ENCODE data around the gene FCMR.

FCMR gene

DNA sequence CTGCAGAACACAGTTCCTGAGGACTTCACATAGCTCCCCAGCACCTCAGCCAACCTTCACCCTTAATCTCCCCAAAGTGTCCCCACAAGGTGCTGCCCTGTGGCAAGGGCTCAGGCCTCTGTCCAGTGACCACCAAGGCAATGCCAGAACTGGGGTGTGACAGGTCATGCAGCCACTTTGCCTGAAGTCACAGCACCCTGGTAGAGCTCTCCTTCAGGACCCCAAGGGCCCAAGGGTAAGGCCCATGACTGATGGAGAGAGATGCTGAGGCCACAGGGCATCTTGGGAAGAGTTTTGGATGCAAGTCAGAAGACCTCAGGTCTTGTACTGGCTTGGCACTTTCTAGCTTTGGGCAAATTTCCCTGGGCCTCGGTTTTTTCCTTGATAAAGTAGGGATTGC lies 783 bp upstream of the FCMR start:
- no peak for DNase-seq

GRCh38 chr1:206918076-206918475 lies 3.7 kb downstream of the FCMR start:
- DNase-seq = no peak

- no peak for DNase-seq
Measured at GRCh38 chr1:206916000-206916709, 5.6 kb downstream of the FCMR start.

DNA sequence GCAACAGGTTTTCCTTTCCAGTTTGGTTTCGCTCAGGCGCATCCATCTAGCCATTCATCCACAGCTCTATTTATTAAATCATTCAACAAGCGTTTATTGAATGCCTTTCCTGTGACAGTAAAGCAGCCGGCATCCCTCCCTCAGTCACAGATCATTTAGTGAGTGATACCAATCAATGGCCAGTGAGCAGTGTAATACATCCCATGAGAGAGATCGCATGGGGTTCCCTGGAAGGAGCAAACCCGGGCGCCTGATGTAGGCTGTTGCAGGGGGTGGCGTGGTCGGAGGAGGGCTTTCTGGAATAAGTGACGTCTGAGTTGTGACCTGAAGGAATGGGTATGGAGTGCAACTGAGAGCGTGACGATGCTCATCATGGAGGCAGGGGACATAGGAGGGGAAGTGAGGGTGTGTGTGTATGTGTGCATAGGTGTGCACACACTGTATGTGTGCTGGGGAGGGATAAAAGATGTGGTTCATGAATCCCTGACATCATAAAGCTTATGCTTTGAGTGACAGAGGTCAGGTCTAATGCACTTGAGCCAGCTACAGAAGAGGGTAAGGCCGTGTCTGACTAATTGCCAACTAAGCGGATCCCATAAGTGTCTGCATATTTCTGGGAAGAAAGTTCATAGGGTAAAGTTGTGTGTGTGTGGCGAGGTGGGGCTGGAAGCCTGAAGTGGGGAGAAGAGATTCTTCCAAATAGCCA lies 6.6 kb downstream of the FCMR start:
- no peak for DNase-seq

DNA sequence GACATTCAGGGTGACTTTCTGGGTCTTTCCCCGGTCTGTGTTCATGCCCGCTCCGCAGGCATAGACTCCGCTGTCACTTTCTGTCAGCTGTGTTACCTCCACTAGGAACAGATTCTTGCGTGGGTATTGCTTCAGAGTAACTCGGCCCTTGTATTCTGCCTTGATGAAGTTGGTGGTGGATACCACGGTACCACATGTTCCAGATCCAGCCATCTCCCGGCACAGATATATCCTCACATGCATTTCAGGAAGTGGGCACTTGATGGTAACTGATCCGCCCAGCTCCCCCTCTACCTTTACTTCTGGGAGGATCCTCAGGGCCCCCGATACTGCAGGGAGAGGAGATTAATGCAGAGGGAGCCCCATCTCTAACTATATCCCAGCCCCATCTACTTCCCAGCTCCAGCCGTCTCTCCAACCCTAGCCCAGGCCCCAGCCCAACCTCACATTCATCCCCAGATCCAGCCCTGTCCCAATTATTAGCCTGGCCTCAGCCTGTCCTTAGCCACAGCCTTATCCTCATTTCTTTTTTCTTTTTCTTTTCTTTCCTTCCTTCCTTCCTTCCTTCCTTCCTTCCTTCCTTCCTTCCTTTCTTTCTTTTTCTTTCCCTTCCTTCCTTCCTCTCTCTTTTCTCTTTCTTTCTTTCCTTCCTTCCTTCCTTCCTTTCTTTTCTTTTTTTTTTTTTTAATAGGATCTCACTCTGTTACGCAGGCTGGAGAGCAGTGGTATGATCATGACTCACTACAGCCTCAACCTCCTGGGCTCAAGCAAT lies 7.8 kb downstream of the FCMR start:
- no peak for DNase-seq

DNA sequence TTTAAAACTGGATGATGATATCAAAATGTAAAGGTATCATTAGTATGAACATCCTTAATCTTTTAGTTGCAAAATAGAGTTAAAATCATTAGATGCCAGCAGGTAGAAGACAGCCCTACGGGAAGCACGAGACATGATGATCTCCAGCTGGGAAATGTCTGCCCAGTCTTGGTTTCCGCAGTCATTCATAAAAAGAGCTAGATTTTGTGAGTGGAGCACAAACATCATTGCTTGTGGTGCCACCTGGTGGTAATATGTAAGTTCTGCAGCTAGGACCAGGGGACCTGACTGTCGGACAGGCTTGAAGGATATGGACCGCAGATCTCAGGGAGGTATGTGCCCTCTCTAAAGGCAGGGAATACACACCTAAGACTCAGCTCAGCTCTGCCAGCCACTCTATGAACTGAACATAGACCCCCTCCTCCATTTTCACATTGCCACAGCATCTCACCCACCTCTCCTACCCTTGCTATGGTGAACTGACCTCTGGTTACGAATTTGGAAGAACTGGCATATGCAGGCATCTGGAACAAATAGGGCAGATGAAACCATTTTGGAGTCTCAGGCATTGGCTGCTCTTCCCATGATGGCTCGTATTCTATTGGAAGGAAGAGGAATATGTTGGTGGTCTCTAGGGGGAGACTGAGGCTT lies 9.2 kb downstream of the FCMR start:
- peak; percentile 88 for DNase-seq

GRCh38 chr1:206911064-206911663 lies 10.6 kb downstream of the FCMR start:
- peak; percentile 69 for DNase-seq

- no peak for DNase-seq
Measured at GRCh38 chr1:206909883-206910318, 11.8 kb downstream of the FCMR start.

DNA sequence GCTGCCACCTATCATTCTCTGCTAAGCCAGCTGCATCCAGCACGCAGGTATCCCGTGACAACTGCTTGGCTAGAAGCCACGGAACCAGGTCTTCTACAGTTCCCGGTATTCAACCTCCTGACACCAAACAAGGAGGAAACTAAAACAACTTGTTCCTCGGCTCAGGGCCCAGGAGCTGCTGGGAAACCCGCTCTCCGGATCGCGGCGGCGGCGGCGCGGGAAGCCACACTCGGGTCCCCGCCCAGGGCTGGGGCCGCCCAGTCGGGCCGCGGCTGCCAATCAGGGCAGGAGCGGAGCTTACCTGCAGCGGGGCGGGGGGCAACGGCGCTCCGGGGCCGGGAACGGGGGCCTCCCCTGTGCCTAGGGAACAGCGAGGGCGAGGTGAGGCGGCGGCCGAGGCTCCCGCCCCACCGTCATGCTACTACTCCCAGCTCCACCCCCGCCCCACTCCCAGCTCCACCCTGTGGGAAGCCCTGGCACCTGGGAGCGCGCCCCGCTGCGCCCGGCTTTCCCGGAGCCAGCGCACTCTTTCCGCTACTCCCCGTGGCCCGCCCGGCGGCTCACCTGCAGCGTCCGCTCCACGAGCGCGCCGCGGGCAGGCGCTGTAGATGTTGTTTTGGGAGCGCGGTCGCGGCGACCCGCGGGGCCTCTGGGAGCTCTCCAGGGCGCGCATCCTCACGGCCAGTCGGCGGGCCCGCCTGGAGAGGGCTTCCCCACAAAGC lies 12.4 kb downstream of the FCMR start:
- DNase-seq = peak; percentile 33

DNA sequence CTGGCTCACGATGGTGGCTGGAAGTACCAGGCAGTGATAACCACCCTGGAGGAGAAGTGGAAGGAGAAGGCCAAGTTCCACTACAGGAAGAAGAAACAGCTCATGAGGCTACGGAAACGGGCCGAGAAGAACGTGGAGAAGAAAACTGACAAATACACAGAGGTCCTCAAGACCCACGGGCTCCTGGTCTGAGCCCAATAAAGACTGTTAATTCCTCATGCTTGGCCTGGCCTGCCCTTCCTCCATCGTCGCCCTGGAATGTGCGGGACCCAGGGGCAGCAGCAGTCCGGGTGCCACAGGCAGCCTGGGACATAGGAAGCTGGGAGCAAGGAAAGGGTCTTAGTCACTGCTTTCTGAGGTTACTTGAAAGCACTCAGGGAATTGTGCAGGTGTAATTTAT lies 13.7 kb downstream of the FCMR start:
- no peak for DNase-seq

DNA sequence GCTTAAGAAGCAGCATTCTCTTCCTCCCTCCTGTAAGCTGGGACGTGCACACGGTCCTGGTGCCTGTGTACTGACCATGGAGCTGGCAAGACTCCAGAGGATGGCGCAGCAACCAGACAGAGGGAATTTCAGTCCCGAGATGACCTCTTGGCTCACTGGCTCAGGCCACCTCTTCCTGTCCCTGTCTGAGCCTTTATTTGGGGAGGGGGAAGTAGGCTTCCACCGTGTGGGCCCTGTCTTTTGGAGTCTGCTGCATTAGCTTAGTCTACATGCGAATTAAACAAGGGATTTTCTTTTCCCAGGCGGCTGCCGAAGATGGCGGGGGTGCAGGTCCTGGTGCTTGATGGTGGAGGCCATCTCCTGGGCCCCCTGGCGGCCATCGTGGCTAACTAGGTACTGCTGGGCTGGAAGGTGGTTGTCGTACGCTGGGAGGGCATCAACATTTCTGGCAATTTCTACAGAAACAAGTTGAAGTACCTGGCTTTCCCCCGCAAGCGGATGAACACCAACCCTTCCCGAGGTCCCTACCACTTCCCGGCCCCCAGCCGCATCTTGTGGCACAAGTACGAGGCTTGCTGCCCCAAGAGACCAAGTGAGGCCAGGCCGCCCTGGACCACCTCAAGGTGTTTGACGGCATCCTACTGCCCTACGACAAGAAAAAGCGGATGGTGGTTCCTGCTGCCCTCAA lies 14.3 kb downstream of the FCMR start:
- no peak for DNase-seq

DNA sequence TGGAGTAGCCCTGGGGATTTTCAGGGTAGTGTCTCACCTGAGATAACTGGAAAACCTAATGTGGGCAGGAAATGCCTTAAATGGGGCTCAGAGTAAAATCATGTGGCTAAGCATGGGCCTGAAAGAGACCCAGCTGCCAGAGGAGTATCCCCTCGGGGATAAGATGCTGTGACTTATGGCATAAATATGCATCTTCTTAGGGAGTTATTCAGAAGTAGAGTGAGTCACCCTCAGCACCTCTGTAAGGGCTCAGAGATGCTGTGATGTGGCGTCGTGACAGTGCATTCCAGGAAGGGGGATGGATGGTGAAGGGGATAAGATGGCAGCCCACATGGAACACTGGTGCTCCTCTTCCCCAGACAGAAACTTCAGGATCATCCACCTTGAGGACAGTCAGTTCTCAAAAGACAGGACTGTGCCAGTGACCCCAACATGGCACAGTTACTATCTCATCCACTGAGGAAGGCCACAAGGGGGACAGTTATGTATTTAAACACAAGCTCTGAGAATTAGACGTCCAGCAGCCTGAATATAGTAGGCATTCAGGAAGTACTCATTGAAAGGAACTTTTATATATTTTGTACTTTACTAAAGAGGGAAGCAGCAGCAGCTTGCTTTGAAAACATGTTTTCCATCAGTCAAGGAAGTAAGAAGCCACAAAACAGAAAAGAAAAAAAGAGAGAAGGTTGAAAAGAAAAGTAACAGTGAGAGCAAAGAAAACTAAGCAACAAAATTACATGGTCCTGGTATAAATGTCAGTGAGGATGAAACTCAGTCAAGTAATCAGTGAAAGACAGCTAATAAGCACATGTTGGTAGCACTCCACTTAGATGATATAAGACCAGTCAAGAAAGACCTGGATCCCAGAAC lies 16.2 kb downstream of the FCMR start:
- DNase-seq = peak; percentile 18

DNA sequence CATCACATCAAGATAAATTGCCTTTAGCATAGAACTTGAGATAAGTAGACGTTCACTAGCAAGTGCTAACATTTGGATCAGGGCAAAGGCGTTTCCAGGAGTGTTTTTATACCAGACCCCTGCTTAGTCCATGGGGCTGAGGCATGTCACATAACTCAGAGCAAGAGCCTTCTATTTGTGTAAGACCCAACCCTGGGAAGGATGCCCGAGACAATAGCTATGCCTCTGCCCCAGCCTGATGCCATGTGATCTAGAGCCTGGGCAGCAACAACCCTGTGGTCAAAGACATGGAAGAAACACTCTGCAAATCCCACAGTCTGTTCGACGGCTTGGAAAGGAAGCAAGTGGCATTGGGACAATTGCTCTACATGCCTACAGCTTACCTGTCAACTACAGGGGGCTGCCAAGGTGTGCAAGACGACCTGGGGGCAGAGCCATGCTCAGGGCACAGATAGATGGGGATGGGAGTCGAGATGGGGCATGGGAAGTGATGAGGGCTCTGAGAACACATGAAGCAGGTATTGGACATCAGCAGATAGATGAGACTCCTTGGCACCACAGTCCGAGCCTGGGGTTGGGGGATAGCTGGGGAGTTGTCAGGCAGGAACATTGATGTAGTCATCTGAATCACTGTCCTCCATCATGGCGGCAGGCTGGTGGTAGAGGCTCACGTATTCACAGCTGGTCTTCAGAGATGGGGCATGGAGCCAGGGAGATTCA lies 17.2 kb downstream of the FCMR start:
- DNase-seq = no peak

GRCh38 chr1:206903687-206904086 lies 18.1 kb downstream of the FCMR start:
- no peak for DNase-seq

GRCh38 chr1:206902702-206903101 lies 19.0 kb downstream of the FCMR start:
- no peak for DNase-seq

DNA sequence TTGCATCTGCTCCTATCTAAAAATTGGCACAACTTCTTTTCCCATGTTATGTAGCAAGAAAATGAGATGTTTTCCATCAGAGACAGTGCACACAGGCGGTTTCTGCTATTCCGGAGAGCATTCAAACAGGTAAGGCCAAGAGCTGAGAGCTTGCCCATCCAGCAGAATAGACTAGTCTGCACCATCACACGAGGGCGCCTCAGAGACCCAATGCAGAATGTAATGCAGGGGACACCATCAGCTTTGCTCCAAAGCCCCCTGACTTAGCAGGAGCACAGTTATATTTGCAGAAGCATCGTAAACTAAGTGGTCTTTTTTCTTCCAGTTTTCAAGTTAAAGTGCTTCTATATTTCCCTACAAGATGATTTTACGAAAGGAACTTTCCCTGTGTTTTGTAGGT lies 19.8 kb downstream of the FCMR start:
- no peak for DNase-seq

GRCh38 chr1:206900149-206900548 lies 21.6 kb downstream of the FCMR start:
- DNase-seq = no peak

DNA sequence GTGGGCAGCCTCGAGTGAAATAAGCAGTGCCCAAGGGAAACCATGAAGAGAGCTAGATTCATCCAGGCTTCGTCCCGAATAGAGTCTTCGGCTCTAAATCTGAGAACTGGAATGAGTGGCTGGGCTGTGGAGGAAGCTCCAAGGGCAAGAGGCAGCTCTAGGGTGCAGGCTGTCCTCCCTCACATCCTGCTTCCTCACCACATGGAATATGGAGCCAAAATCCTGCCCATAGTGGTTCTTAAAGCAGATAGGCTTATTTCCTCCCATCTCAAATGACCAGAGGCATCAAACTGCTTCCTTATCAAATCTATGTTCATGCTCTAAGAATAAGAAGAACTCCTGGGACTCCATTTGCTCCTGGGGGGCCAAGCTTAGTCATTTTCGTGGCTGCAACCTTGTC lies 22.0 kb downstream of the FCMR start:
- DNase-seq = no peak

DNA sequence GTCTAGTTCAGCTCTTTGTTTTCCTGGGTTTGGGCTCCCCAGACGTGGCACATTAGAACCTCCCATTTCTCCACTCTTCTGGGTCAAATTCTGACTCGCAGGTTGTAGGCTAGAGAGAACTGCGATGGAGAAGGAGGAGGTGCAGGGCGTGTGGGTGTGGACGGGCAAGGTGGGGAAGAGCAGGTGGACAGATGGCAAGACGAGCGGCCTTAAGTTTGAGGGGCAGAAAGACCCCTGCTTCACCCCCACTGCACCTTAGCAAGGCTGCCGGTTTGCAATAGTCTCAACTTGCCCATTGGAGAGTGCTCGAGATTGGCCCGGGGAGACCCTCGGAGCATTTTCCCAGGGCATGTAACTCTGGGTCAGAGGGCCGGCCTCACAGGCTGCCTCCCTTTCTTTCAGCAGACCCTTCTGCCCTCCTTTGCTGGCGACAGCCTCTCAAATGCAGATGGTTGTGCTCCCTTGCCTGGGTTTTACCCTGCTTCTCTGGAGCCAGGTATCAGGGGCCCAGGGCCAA lies 22.8 kb downstream of the FCMR start:
- no peak for DNase-seq
